H9 (cell line): ENCODE results near the gene CDCP1. TPM values are rescaled to one million over a fixed set of nuclear protein-coding genes. Genes with fewer than 3 reads are reported as not detected.

Source experiments
- DNase-seq: peaks from one replicate; pipeline ENCODE4 v3.0.0-alpha.2; 2017
- H2AFZ ChIP-seq: one replicate; pipeline ENCODE4 v1.6.1; 2013; ENCODE audit warnings: mild to moderate bottlenecking, low read length, control low read depth, moderate library complexity
- H2AK5ac ChIP-seq: 2 replicates; pipeline ENCODE4 v1.6.1; 2013; ENCODE audit warnings: low read length, control low read depth, mixed read lengths; ENCODE audit not compliant: insufficient read length
- H2BK120ac ChIP-seq: one replicate; pipeline ENCODE4 v1.6.1; 2013; ENCODE audit warnings: low read depth, mild to moderate bottlenecking, low read length, control low read depth, inconsistent platforms; ENCODE audit not compliant: poor library complexity, severe bottlenecking
- H2BK12ac ChIP-seq: 2 replicates; pipeline ENCODE4 v1.6.1; 2013; ENCODE audit warnings: low read length, control low read depth, mixed read lengths, low read depth; ENCODE audit not compliant: insufficient read length
- H2BK15ac ChIP-seq: 2 replicates; pipeline ENCODE4 v1.6.1; 2013; ENCODE audit warnings: low read depth, low read length, control low read depth
- H2BK20ac ChIP-seq: one replicate; pipeline ENCODE4 v1.6.1; 2013; ENCODE audit warnings: low read depth, mild to moderate bottlenecking, low read length, control low read depth, inconsistent platforms; ENCODE audit not compliant: poor library complexity, severe bottlenecking
- H2BK5ac ChIP-seq: 2 replicates; pipeline ENCODE4 v1.6.1; 2013; ENCODE audit warnings: low read length, control low read depth, mixed read lengths; ENCODE audit not compliant: insufficient read length
- H3K14ac ChIP-seq: 2 replicates; pipeline ENCODE4 v1.6.1; 2013; ENCODE audit warnings: low read length, control low read depth; ENCODE audit not compliant: insufficient read depth
- H3K18ac ChIP-seq: 2 replicates; pipeline ENCODE4 v1.6.1; 2013; ENCODE audit warnings: low read depth, mild to moderate bottlenecking, mixed read lengths, low read length, control low read depth; ENCODE audit not compliant: insufficient read length
- H3K23ac ChIP-seq: 2 replicates; pipeline ENCODE4 v1.6.1; 2013; ENCODE audit warnings: low read length, control low read depth, mixed read lengths, low read depth; ENCODE audit not compliant: insufficient read length
- H3K23me2 ChIP-seq: 2 replicates; pipeline ENCODE4 v1.6.1; 2013; ENCODE audit warnings: low read depth, mild to moderate bottlenecking, mixed read lengths, low read length, control low read depth; ENCODE audit not compliant: insufficient read length, poor library complexity, severe bottlenecking
- H3K27ac ChIP-seq: 2 replicates; pipeline ENCODE4 v1.5.1; 2013; ENCODE audit warnings: low read length, control low read depth, mixed read lengths, low read depth; ENCODE audit not compliant: insufficient read length
- H3K27me3 ChIP-seq: 2 replicates; pipeline ENCODE4 v1.6.1; 2013; ENCODE audit warnings: low read length, control low read depth, inconsistent platforms; ENCODE audit not compliant: insufficient read depth
- H3K4ac ChIP-seq: 2 replicates; pipeline ENCODE4 v1.6.1; 2013; ENCODE audit warnings: low read depth, mild to moderate bottlenecking, control low read depth, inconsistent platforms, low read length, moderate library complexity
- H3K4me1 ChIP-seq: 2 replicates; pipeline ENCODE4 v1.6.1; 2013; ENCODE audit warnings: low read length, control low read depth, inconsistent platforms; ENCODE audit not compliant: insufficient read depth
- H3K4me2 ChIP-seq: 2 replicates; pipeline ENCODE4 v1.6.1; 2013; ENCODE audit warnings: low read length, control low read depth, mixed read lengths; ENCODE audit not compliant: insufficient read length, insufficient read depth
- H3K56ac ChIP-seq: 2 replicates; pipeline ENCODE4 v1.6.1; 2013; ENCODE audit warnings: low read depth, mild to moderate bottlenecking, mixed read lengths, low read length, control low read depth; ENCODE audit not compliant: insufficient read length
- H3K79me1 ChIP-seq: 2 replicates; pipeline ENCODE4 v1.6.1; 2013; ENCODE audit warnings: low read depth, mild to moderate bottlenecking, moderate library complexity, low read length, control low read depth, inconsistent platforms; ENCODE audit not compliant: insufficient read depth, poor library complexity, severe bottlenecking
- H3K79me2 ChIP-seq: 2 replicates; pipeline ENCODE4 v1.6.1; 2013; ENCODE audit warnings: low read length, control low read depth, inconsistent platforms; ENCODE audit not compliant: insufficient read depth
- H3K9ac ChIP-seq: 2 replicates; pipeline ENCODE4 v1.6.1; 2013; ENCODE audit warnings: low read length, control low read depth, mixed read lengths; ENCODE audit not compliant: insufficient read length; ENCODE audit errors: extremely low read depth
- H3K9me3 ChIP-seq: one replicate; pipeline ENCODE4 v1.6.1; 2013; ENCODE audit warnings: low read depth, low read length, inconsistent platforms; ENCODE audit not compliant: control insufficient read depth
- H3T11ph ChIP-seq: one replicate; pipeline ENCODE4 v1.6.1; 2013; ENCODE audit warnings: mild to moderate bottlenecking, low read length, control low read depth, inconsistent platforms
- H4K20me1 ChIP-seq: one replicate; pipeline ENCODE4 v1.6.1; 2013; ENCODE audit not compliant: control insufficient read depth, insufficient read length, insufficient read depth
- H4K5ac ChIP-seq: 2 replicates; pipeline ENCODE4 v1.6.1; 2013; ENCODE audit warnings: low read depth, mild to moderate bottlenecking, mixed read lengths, low read length, control low read depth; ENCODE audit not compliant: insufficient read length
- H4K8ac ChIP-seq: replicated peaks from 2 replicates; pipeline ENCODE4 v1.6.1; 2013; ENCODE audit warnings: low read length, control low read depth, mixed read lengths, low read depth; ENCODE audit not compliant: insufficient read length
- H4K91ac ChIP-seq: 2 replicates; pipeline ENCODE4 v1.6.1; 2013; ENCODE audit warnings: low read depth, mild to moderate bottlenecking, moderate library complexity, mixed read lengths, low read length, control low read depth; ENCODE audit not compliant: insufficient read length
- H3K27ac Mint-ChIP-seq, 3 experiments: 2 replicates in 2 of 3; 3 replicates in 1 of 3; pipeline ENCODE4 v1.8.0; 2020 to 2021; ENCODE audit warnings: mixed read lengths in 3 of 3, mild to moderate bottlenecking in 1 of 3, moderate library complexity in 1 of 3
- H3K27me3 Mint-ChIP-seq: 2 replicates; pipeline ENCODE4 v1.8.0; 2021; ENCODE audit warnings: low read depth, mild to moderate bottlenecking, moderate library complexity, mixed read lengths
- H3K36me3 Mint-ChIP-seq, 3 experiments: 2 replicates in 2 of 3; 3 replicates in 1 of 3; pipeline ENCODE4 v1.8.0; 2020 to 2021; ENCODE audit warnings: low read depth in 3 of 3, mixed read lengths in 3 of 3; ENCODE audit not compliant: insufficient read depth in 1 of 3
- H3K4me1 Mint-ChIP-seq, 2 experiments: 2 replicates each; pipeline ENCODE4 v1.8.0; 2020; ENCODE audit warnings: mixed read lengths in 2 of 2
- H3K4me3 Mint-ChIP-seq, 2 experiments: 2 replicates in 1 of 2; 3 replicates in 1 of 2; pipeline ENCODE4 v1.8.0; 2020 to 2021; ENCODE audit warnings: mild to moderate bottlenecking in 2 of 2, mixed read lengths in 2 of 2, moderate library complexity in 1 of 2
- H3K9me3 Mint-ChIP-seq, 2 experiments: 2 replicates in 1 of 2; 3 replicates in 1 of 2; pipeline ENCODE4 v1.8.0; 2020; ENCODE audit warnings: mild to moderate bottlenecking in 2 of 2, mixed read lengths in 2 of 2, moderate library complexity in 1 of 2
- CTCF ChIP-seq: fragments of 200-600 bp; sonication (generic); conservative IDR thresholded peaks from 3 replicates; pipeline ENCODE4 v1.8.0; 2021; ENCODE audit warnings: antibody characterized with exemption, mild to moderate bottlenecking
- WGBS: extraction: QIAGEN DNeasy Blood & Tissue Kit; methylation state at CpG from one replicate; pipeline ENCODE4 v1.1.7; 2013; ENCODE audit warnings: missing lambda C conversion rate, low lambda C conversion rate, mixed read lengths; ENCODE audit not compliant: insufficient read length; ENCODE audit errors: extremely low coverage; 5-methylcytosine and 5-hydroxymethylcytosine counted together
- total RNA-seq: library from RNA; stranded (reverse); gene quantifications from 2 replicates; pipeline ENCODE4 v1.2.1, GENCODE V29; 2021

CDCP1 gene
- total RNA-seq, 1 experiment from 2014 or later: 12.9 TPM

GRCh38 chr3:45103334-45103733 lies 42.8 kb downstream of the CDCP1 start:
- H3K9ac ChIP-seq: no peak overlapping the region
- no peaks in the 10 kb centered on the region for H3K23me2 ChIP-seq
- no peak overlapping the region for H3K14ac ChIP-seq
- no peak overlapping the region for H2BK15ac ChIP-seq
- no peak overlapping the region for H2BK5ac ChIP-seq
- H3K27ac ChIP-seq: no peak overlapping the region
- Mint-ChIP-seq H3K4me1 (no peaks in the 10 kb centered on the region), H3K27me3 (no peaks in the 10 kb centered on the region), H3K4me3 (no peak overlapping the region), H3K9me3 (no peaks in the 10 kb centered on the region), H3K27ac (no peak overlapping the region; a peak in 1 of 7 replicates), H3K36me3 (peaks cover 4 to 17% (median 11%) of the 10 kb centered on the region in 3 experiments; a peak in 6 of 7 replicates)
- TF ChIP-seq CTCF: no peak
- H4K91ac ChIP-seq: no peak overlapping the region
- no peak overlapping the region for H3K56ac ChIP-seq
- no peak overlapping the region for H4K5ac ChIP-seq
- H3K23ac ChIP-seq: no peak overlapping the region
- no peak overlapping the region for H3K4me2 ChIP-seq
- H2BK20ac ChIP-seq: no peak overlapping the region
- H3K18ac ChIP-seq: no peak overlapping the region
- no peaks in the 10 kb centered on the region for H3K79me2 ChIP-seq
- no peaks in the 10 kb centered on the region for H3K4me1 ChIP-seq
- H3K79me1 ChIP-seq: no peaks in the 10 kb centered on the region
- no peak overlapping the region for H3K4ac ChIP-seq
- no peak overlapping the region for H4K8ac ChIP-seq
- no peak overlapping the region for H2BK120ac ChIP-seq
- WGBS: no CpG with 5 or more reads among the region's 2 CpGs
- H3K27me3 ChIP-seq: no peaks in the 10 kb centered on the region
- H4K20me1 ChIP-seq: no peaks in the 10 kb centered on the region
- no peak overlapping the region for H3T11ph ChIP-seq
- H2BK12ac ChIP-seq: no peak overlapping the region
- no peak for DNase-seq
- no peaks in the 10 kb centered on the region for H3K9me3 ChIP-seq
- no peak overlapping the region for H2AK5ac ChIP-seq
- no peak overlapping the region for H2AFZ ChIP-seq
